ENCODE results near the gene PIAS4. TPM values are rescaled to one million over a fixed set of nuclear protein-coding genes. Genes with fewer than 3 reads are reported as not detected.
A peak's percentile ranks its signal among the peaks of the same experiment; 100 is the strongest.

Gene PIAS4
- total RNA-seq, 1 donor from 2014 or later, result 22.2 TPM

GRCh38 chr19:4042064-4042730 lies 34.7 kb downstream of the PIAS4 start:
- no peak for DNase-seq (ENCODE audit: low read depth)

- DNase-seq (ENCODE audit: low read depth), result no peak
Observed at GRCh38 chr19:4042731-4043082, 35.2 kb downstream of the PIAS4 start.

GRCh38 chr19:4043401-4043800 lies 35.9 kb downstream of the PIAS4 start:
- no peak for DNase-seq (ENCODE audit: low read depth)

- no peak for DNase-seq (ENCODE audit: low read depth)
Observed at GRCh38 chr19:4043966-4044715, 36.6 kb downstream of the PIAS4 start.

GRCh38 chr19:4044990-4045465 lies 37.5 kb downstream of the PIAS4 start:
- no peak for DNase-seq (ENCODE audit: low read depth)

- DNase-seq (ENCODE audit: low read depth), result no peak
Observed at GRCh38 chr19:4045597-4046361, 38.2 kb downstream of the PIAS4 start.

GRCh38 chr19:4046362-4046691 lies 38.8 kb downstream of the PIAS4 start:
- no peak for DNase-seq (ENCODE audit: low read depth)

GRCh38 chr19:4046946-4047683 lies 39.6 kb downstream of the PIAS4 start:
- no peak for DNase-seq (ENCODE audit: low read depth)

GRCh38 chr19:4049432-4049831 lies 41.9 kb downstream of the PIAS4 start:
- DNase-seq (ENCODE audit: low read depth), result peak; percentile 33

GRCh38 chr19:4051175-4052101 lies 43.9 kb downstream of the PIAS4 start:
- DNase-seq (ENCODE audit: low read depth), result peak; percentile 69

GRCh38 chr19:4052114-4052992 lies 44.8 kb downstream of the PIAS4 start:
- no peak for DNase-seq (ENCODE audit: low read depth)

- DNase-seq (ENCODE audit: low read depth), result no peak
Observed at GRCh38 chr19:4052993-4053422, 45.5 kb downstream of the PIAS4 start.

- DNase-seq (ENCODE audit: low read depth), result no peak
Observed at GRCh38 chr19:4053423-4054324, 46.1 kb downstream of the PIAS4 start.

- no peak for DNase-seq (ENCODE audit: low read depth)
Observed at GRCh38 chr19:4054441-4055208, 47.1 kb downstream of the PIAS4 start.

- DNase-seq (ENCODE audit: low read depth), result no peak
Observed at GRCh38 chr19:4055209-4055552, 47.6 kb downstream of the PIAS4 start.

GRCh38 chr19:4057931-4058692 lies 50.6 kb downstream of the PIAS4 start:
- DNase-seq (ENCODE audit: low read depth), result peak; percentile 86

All from myocyte (in vitro differentiated cells).